Mucosa of descending colon (tissue), 3 donors: ENCODE results near the gene CXCR3. TPM values are rescaled to one million over a fixed set of nuclear protein-coding genes. Genes with fewer than 3 reads are reported as not detected.

Experiments
- ATAC-seq: fragments of 200-7000 bp; cut with Tn5 transposase; one replicate; pipeline ENCODE4 v1.9.1; 2020; ENCODE audit warnings: mild to moderate bottlenecking, moderate library complexity
- DNase-seq, 3 donors: peaks; one replicate each; pipeline ENCODE4 v3.0.0-alpha.2; 2020
- H3K36me3 ChIP-seq: fragments of 200-600 bp; one replicate; pipeline ENCODE4 v1.8.0; 2021; ENCODE audit warnings: low read depth, mild to moderate bottlenecking
- H3K4me1 ChIP-seq: fragments of 200-600 bp; one replicate; pipeline ENCODE4 v1.8.0; 2021; ENCODE audit warnings: low read depth, mild to moderate bottlenecking
- H3K4me3 ChIP-seq: fragments of 200-600 bp; one replicate; pipeline ENCODE4 v1.8.0; 2021; ENCODE audit warnings: mild to moderate bottlenecking
- H3K9me3 ChIP-seq: fragments of 200-600 bp; one replicate; pipeline ENCODE4 v1.8.0; 2021; ENCODE audit warnings: mild to moderate bottlenecking
- CTCF ChIP-seq: fragments of 200-600 bp; IDR thresholded peaks from one replicate; pipeline ENCODE4 v1.8.0; 2022; ENCODE audit warnings: antibody characterized with exemption, mild to moderate bottlenecking
- intact Hi-C, 2 donors: fragments of 100-400 bp; cut with DNase I in 1 of 2; cut with micrococcal nuclease in 1 of 2; formaldehyde crosslinking; loops; one replicate each; pipeline versions ENCODE4 v1.11.0 to v1.11.1; 2022; cut with DNase I, micrococcal nuclease
- total RNA-seq, 3 donors: library from RNA; stranded (reverse); fragmentation: NEBNext Ultra II Directional in 2 of 3; extraction: Animal tissue kit (Norgen Biotek cat#: 25700) in 2 of 3; gene quantifications; one replicate each; pipeline versions ENCODE4 v1.2.1 to v1.2.4, GENCODE V29; 2021 to 2023
- donor health status: DM: no; HTN: no; CAD: no; lungs with moderate emphysema.
- donor health status: DM: no; HTN: no; CAD: no.
- donor health status: DM: no; HTN: yes; CAD: no.

Gene CXCR3
- total RNA-seq, 3 donors from 2014 or later = 1.9 to 6.1 (median 2.1) TPM

DNA sequence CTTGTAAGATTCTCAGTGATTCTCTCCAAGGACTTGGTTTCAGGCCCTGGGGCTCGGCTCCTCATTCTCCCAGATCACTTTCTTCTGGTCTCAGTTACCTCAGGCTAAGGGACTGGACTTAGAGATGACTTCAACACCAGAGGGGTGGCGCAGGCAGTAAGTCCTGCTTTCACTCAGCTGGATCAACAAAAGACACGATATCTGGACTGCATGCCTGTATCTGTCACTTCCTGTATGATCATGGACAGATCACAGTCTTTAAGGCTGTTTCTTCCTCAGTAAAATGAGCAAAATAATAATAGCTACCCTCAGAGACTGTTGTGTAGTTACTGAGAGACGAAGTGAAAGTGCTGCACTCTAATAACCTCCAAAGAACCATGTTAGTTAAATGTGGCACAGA lies 19.5 kb upstream of the CXCR3 start:
- no peaks in the 10 kb centered on the region for H3K9me3 ChIP-seq
- H3K36me3 ChIP-seq = no peaks in the 10 kb centered on the region
- ATAC-seq (peak; percentile 39), DNase-seq (no peak)
- H3K4me1 ChIP-seq = no peaks in the 10 kb centered on the region
- no peak for TF ChIP-seq CTCF
- H3K4me3 ChIP-seq = no peak overlapping the region
- intact Hi-C loops = no loop called here

DNA sequence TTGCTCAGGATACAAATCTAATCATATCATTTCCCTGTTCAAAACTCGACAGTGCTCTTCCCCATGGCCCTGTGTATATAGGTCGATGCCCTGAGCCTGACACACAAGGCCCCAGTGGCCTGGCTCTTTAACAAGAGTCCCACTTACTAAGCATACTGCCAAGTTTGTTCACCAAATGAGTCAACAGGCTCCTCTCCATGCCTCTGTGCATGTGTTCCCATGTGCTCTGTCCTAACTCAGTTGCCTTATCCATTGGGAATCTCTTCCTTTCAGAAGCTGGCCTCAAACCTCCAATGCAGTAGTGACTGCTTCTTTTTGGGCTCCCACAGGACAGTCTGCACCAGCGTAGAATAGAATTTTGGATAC lies 18.9 kb upstream of the CXCR3 start:
- H3K4me3 ChIP-seq = no peak overlapping the region
- intact Hi-C loops = no loop called here
- peak; percentile 22 for ATAC-seq
- DNase-seq = no peak
- no peaks in the 10 kb centered on the region for H3K4me1 ChIP-seq
- no peaks in the 10 kb centered on the region for H3K9me3 ChIP-seq
- H3K36me3 ChIP-seq = no peaks in the 10 kb centered on the region
- no peak for TF ChIP-seq CTCF

DNA sequence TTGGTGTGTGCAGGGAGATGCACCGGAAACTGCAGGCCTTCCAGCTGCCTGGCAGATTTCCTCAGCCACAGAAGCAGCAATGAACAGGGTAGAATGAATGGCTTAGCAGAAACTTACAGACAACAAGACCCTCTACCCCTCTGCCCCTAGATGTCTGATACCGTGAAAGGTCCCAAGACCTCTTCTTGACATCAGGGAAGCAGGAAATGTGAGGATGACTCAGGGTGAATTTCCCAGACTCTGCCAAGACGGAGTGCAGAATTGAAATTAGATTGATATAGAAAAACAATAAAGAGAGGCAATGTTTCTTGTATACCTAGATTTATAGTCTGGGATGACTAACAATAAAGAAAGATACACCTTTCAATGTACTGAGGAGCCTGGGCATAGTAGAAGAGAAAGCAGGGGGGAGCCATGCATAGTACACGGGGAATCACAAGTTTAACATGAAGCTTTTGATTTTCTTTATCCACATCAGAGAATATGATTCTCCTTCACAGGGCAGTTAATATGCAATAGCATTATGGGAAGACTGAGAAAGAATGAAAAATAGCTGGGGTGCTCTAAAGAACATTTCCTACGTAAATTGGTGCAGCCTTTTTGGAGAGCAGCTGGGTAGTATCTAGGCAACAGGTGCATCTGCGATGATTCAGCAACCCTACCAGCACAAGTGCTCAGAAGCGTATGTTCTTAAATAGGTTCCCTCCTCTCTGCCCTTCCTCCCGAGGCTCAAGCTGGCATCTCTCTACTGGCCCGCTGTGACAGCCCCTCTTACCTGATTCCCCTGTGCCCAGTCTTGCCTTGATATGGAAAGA lies 18.3 kb upstream of the CXCR3 start:
- Histone ChIP-seq H3K9me3 (no peaks in the 10 kb centered on the region), H3K4me3 (no peak overlapping the region), H3K36me3 (no peaks in the 10 kb centered on the region), H3K4me1 (no peaks in the 10 kb centered on the region)
- ATAC-seq (peak; percentile 61), DNase-seq (no peak)
- intact Hi-C loops = no loop called here
- TF ChIP-seq CTCF = no peak

- Histone ChIP-seq H3K4me3 (no peak overlapping the region), H3K4me1 (no peaks in the 10 kb centered on the region), H3K9me3 (no peaks in the 10 kb centered on the region), H3K36me3 (no peaks in the 10 kb centered on the region)
- intact Hi-C loops = no loop called here
- DNase-seq (no peak), ATAC-seq (no peak)
- TF ChIP-seq CTCF = no peak
These were observed 16.1 kb upstream of the CXCR3 start for GRCh38 chrX:71634366-71634765.

GRCh38 chrX:71632923-71633657 lies 14.8 kb upstream of the CXCR3 start:
- Histone ChIP-seq H3K4me3 (no peak overlapping the region), H3K4me1 (no peaks in the 10 kb centered on the region), H3K9me3 (no peaks in the 10 kb centered on the region), H3K36me3 (no peaks in the 10 kb centered on the region)
- intact Hi-C loops = no loop called here
- ATAC-seq = no peak
- no peak for DNase-seq
- no peak for TF ChIP-seq CTCF
